HG02981 (cell line): ENCODE data around the gene IRF5.
A peak's percentile ranks its signal among the peaks of the same experiment; 100 is the strongest.
"Not testable (repeated sequence)": the region's sequence is repeated elsewhere in the genome, so short reads cannot be mapped to it uniquely, and the experiment has no call there.

Experiments
- ATAC-seq: cut with Tn5 transposase; IDR thresholded peaks from one replicate; pipeline ENCODE4 v1.9.1; 2021; ENCODE audit warnings: mild to moderate bottlenecking, moderate library complexity; ENCODE audit not compliant: unreplicated experiment

Gene IRF5

DNA sequence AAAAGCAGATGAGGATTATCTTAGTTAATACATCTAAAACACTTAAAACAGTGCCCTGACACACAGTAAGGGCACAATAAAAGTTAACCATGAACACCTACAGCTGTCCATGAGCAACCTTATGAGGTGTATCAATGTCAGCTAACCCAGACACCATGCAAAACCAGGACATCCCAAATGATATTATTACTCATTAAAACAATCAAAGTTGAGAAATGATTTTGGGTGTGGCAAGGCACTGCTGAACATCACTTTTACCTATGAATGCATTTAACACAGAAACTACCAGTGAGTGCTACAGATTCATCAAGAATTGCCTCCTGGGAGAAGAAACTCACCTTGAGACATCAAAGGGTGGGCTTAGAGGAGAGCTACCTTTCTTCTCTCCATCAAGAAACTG lies 18.3 kb downstream of the IRF5 start:
- no peak for ATAC-seq

GRCh38 chr7:128959296-128959695 lies 21.6 kb downstream of the IRF5 start:
- ATAC-seq: no peak

GRCh38 chr7:128961030-128961659 lies 23.4 kb downstream of the IRF5 start:
- no peak for ATAC-seq

DNA sequence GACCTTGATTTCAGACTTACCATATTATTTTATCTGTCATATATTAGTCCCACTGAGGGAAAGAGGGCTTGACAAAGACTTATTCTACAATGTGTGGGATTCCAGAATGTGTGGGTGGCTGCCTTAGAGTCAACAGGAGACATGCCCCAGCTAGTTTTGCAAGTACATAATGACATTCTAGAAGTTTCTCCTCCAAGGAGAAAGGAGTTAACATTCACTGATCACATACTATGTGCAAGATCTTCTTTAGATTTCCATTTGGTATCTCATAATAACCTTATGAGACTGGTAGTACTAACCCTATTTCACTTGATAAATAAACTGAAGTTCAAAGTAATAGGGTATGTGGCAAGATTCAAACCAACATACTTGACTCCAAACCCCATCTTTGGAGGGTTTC lies 25.2 kb downstream of the IRF5 start:
- ATAC-seq: peak; percentile 10

GRCh38 chr7:128963327-128963757 lies 25.6 kb downstream of the IRF5 start:
- peak; percentile 83 for ATAC-seq

GRCh38 chr7:128968624-128969023 lies 30.9 kb downstream of the IRF5 start:
- no peak for ATAC-seq

GRCh38 chr7:128974241-128974934 lies 36.7 kb downstream of the IRF5 start:
- ATAC-seq: no peak

GRCh38 chr7:128982105-128982504 lies 44.4 kb downstream of the IRF5 start:
- ATAC-seq: no peak

GRCh38 chr7:128985660-128986059 lies 47.9 kb downstream of the IRF5 start:
- no peak for ATAC-seq

DNA sequence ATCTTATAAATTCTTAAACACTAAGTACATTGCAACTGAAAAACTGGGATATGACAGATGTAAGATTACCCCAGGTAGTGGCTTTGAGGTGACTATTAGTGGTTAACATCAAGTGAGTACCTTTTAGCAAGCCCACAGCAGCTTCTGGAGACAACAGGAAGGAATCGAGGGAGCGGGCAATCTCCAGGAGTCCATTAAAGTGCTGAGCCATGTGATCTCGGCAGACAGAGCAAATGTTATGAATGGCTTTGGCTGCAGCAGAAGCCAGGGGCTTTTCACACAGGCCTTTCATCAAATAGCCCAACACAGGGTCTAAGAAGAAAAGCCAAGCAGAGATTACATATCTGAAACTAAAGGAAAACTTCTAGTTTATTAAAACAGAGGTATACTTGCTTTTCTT lies 48.9 kb downstream of the IRF5 start:
- ATAC-seq: no peak

DNA sequence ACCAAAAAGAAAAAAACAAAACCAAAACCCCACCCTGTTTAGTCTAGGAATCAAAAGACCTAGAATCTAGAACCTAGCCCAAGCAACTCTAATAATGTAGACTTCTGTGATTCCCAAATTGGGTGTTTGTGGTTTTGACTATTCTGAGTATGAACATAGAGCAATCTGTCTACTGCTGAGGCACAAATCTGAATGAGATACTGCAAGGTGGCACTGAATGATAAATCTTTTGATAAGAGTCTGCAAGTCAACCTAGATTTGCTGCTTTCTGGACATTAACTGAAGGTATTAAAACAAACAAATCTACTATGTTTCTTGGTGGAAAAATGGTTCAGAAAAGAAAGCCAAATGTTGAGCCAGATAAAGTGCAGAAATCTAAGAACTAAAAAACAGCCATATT lies 50.6 kb downstream of the IRF5 start:
- no peak for ATAC-seq

DNA sequence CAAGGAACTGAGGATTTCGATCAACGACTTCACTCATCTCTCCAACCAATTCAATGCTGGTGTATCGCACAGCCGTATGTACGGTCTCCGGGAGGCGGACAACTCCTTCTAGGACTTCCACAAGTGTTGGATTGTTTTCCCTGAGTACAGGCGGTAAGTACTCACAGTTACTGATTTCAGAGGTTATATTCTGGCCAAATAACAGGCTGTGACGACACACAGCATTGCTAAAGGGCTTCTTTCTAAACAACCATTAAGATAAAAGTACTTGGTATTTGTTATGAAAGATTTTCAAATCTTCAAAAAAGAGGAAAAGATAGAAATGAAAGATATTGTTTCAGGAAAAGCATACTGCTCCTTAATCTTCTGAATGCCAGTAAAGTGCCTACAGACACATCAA lies 52.2 kb downstream of the IRF5 start:
- no peak for ATAC-seq

- ATAC-seq: no peak
Measured at GRCh38 chr7:128993419-128993818, 55.7 kb downstream of the IRF5 start.

DNA sequence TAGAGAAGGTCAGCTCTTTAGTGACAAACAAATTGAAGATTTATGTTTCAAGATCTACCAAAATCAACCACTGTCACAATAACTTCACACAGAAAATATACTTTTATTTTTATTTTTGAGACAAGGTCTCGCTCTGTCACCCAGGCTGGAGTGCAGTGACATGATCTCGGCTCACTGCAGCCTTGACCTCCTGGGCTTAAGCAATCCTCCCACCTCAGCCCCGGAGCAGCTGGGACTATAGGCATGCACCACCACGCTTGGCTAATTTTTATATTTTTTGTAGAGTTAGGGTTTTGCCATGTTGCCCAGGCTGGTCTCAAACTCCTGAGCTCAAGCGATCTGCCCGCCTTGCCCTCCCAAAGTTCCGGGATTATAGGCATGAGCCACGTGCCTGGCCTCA lies 56.8 kb downstream of the IRF5 start:
- ATAC-seq: not testable (repeated sequence)

GRCh38 chr7:128997181-128997580 lies 59.5 kb downstream of the IRF5 start:
- no peak for ATAC-seq
